Central memory CD4-positive, alpha-beta T cell (primary cell): ENCODE results near the gene ZPLD1.

ENCODE experiments used
- DNase-seq: peaks from one replicate; pipeline ENCODE4 v3.0.0; 2022
- total RNA-seq, 3 experiments: gene quantifications; one replicate each; lab custom pipeline; 2026; lab: John Stamatoyannopoulos, UW

ZPLD1 gene
- 0 reads per million in 3 experiments for total RNA-seq

DNA sequence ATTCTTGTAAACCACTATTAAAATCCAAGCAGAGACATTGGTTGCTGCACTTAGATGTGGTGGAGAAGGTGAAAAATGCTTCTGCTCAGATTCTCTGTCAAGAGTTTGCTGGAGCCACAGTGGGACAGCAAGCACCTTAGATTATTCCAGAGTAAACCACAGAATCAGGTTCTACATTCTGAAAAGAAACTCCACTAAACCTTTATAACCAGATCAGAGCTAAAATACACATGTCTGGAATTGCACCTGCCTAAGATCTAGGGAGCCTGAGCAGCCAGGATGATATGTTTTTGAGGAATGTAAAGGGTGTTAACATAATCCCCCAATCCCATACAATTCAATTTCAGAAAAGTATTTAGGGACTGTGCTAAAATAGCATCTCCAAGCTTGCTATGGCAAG lies at the start of gene ZPLD1:
ZPLD1 (plus strand) TSS at position 301 of the 400 bp plus-strand sequence. CDS start 3,473 bp downstream, outside the sequence.
- DNase-seq, result no peak

DNA sequence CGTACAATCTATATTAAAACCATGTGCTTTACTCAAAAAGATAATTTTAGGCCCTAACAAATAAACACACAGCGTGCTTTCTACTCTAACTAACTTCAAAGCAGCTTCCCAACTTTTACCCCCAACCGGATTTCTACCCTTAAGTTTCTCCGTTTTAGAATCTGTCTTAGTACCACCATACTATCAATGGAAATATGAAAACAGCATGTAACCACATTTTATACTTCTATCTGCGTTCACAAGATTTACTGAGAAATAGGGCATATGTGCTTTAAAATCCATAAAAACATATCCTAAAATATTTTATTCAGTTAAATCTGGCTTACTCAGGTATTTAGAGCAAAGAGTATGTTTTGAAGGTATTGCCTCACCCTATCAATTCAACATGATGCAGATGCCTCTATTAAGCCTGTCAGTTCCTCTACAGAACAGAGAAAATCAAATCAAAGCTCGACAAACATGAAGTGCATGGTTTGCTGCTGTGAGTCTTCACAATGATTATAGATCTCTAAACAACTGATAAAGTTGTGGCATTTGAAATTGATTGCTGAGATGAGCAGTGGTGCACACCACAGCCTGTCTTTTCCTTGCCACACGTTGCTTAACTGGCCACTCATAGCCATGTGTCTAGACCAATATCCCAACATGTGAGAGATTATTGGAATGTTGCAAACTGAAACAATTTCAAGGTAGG lies 44.5 kb upstream of the ZPLD1 start:
- DNase-seq, result no peak

DNA sequence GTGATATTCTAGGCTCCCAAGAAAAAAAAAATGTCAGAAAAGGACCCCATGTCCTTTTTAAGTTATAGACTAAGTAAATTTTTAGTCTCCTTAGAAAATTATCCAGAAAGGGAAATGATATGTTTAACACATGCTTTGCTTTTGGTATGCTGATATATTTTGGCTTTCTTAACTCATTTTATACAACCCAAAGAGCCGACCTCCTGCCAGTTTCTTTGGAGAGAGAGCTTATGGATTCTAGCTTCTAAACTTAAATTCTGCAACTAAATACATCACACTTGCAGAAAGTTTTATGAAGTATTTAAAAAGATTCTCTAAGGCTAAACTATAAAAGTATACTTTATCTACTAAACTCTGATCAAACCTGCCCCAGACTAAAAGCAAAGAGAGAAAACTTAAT lies 43.9 kb upstream of the ZPLD1 start:
- no peak for DNase-seq

DNA sequence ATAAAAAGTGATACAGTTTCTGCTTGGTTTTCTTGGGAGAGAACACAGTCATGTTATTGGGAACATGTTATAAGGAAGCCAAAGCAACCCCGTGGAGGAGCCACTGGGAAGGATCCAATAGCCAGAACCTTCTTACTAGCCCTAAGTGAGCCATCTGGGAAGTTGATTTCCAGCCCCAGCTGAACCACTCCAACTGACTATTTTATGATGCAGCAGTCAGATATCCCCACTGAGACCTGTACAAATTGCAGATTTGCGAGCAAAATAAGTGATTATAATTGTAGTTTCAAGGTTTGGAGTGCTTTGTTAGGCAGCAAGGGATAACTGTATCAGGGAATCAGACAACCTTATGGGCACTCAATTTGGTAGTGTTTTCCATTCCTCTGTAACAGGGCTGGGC lies 43.3 kb upstream of the ZPLD1 start:
- DNase-seq, result no peak

GRCh38 chr3:102394517-102394916 lies 40.3 kb upstream of the ZPLD1 start:
- DNase-seq, result no peak

- DNase-seq, result no peak
These were observed 36.6 kb upstream of the ZPLD1 start for GRCh38 chr3:102398176-102398575.

GRCh38 chr3:102398666-102399065 lies 36.1 kb upstream of the ZPLD1 start:
- DNase-seq, result no peak

- DNase-seq, result no peak
These were observed 34.7 kb upstream of the ZPLD1 start for GRCh38 chr3:102400142-102400541.

DNA sequence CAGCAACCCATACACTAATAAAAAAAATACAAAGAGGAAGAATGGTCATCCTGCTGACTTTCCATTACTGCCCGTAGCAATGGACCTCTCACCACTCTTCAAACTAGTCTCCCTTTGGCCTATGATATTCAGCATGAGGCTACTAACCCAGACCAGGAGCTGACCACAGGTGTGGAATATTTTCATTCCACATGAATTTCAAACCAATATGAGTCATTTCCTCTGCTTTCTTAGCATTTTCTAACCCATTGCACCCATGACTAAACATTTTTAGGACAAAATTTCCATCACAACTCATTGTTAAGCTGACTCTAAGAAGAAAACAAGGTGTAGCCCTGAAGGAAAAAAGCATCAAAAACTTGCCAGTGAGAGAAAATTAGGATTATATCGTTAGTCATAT lies 34.0 kb upstream of the ZPLD1 start:
- DNase-seq, result no peak

DNA sequence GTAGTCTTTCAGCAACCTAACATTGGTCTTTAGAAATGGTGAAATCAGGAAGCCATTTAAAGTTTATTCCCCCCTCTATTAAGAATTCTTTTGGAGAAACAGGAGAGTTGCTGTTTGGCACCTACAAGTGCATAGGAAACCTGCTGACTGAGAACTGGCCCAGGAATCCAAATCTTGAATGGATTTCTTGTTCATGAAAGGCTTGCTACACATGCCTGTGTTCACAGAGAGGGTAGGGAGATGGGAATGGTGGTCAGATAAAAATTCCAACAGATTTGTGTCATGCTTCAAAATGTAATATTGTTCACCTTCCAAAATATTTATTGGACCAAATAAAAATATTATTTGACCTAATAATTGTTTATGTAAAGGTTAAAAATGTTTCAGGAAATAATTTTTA lies 24.2 kb upstream of the ZPLD1 start:
- no peak for DNase-seq

GRCh38 chr3:102415553-102415952 lies 19.3 kb upstream of the ZPLD1 start:
- DNase-seq, result no peak

GRCh38 chr3:102419786-102420185 lies 15.0 kb upstream of the ZPLD1 start:
- no peak for DNase-seq

- no peak for DNase-seq
These were observed 7.0 kb downstream of the ZPLD1 start for GRCh38 chr3:102441832-102442231.

DNA sequence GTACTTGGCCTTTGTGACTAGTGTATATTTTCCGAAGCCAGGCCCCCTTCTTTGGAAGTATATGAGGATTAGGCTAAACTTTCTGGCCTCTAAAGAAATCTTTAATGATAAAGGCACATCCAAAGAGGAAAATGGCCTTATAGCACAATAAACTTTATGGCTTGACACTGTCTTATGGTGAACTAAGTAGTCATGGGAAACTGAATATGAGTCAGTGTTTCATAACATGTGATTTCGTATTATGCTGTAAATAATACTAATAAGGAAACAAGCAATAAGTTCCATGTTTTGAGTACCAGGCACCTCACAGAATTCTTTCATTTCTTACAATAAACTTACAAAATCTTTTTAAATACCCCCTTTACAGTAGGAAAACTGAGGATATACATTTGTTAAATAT lies 8.2 kb downstream of the ZPLD1 start:
- no peak for DNase-seq

DNA sequence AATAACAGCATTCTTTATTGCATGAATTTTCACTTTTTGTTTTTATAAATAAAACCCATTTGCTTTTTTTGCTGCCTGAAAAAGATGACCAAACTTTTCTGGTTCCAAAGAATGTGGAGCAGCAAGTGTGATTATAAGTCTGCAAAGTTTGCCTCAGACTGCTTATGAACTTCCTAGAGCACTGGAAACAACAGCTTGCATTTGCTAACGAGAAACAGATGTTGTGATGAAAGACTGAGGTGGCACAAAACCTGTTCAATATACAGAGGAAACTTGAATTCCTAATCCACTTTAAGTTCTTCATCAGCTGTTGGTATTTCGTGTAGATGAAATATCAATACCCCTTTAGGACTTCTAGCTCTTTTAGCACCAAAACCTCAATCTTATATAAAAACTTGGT lies 9.3 kb downstream of the ZPLD1 start:
- DNase-seq, result no peak

DNA sequence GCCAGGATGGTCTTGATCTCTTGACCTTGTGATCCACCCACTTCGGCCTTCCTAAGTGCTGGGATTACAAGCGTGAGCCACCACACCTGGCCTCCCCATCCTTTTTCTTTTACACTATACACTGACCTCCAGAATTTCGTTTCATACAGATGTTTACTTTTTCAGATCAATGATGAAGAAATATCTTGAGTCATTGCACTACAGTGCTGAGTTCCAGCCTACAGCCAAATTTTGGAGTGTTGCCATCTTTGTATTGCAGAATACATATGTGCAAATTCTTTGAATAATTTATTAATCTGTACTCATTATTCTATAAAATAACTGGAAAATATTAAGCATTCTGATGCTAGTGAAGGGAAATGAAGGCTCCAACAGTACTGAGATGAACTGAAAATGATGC lies 12.5 kb downstream of the ZPLD1 start:
- no peak for DNase-seq

DNA sequence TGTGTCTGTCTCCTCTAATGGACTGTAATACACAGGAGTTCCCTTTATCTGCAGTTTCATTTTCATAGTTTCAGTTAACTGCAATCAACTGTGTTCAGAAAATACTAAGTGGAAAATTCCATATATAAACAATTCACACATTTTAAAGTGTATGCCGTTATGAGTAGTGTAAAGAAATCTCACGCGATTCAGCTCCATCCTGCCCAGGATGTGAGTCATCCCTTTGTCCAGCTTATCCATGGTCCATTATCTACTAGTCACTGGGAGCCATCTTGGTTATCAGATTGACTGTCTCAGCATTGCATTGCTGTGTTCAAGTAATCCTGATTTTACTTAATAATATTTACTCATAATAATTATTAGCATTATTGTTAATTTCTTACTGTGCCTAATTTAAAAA lies 14.5 kb downstream of the ZPLD1 start:
- no peak for DNase-seq

DNA sequence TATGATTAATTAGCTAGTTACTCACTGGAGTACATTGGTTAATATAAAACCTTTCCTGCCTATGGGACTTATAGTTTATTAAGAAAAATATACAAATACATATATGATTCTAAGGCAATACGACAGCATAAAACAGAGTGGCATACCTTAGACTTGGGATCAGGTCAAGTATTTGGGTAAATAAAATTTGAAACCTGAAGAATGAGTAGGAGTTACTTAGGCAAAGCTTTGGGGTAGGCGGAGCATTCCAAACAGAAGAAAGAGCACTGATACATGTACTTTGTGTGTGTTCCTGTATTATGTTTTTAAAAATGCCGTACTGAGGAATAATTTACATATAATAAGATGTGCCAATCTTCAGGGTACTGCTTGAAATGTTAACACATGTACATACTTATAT lies 15.1 kb downstream of the ZPLD1 start:
- DNase-seq, result no peak

DNA sequence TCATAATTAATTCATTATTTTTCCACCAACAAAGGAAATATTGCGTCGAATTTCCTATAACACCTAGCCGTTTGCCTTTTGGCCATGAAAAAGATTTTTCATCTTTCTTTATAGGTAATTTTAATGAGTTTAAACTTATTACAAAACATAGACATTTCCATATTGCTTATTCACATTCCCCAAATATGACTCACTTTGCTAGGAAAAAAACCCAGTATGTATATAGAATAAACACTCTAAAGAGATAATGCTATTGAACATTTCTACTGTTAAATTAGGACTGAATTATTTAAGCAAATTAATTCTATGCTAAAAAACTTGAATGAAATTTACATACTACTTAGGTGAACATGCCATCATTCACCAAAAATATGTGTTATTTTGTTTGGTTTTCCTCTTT lies 16.2 kb downstream of the ZPLD1 start:
- no peak for DNase-seq

- DNase-seq, result no peak
These were observed 16.7 kb downstream of the ZPLD1 start for GRCh38 chr3:102451543-102451942.

DNA sequence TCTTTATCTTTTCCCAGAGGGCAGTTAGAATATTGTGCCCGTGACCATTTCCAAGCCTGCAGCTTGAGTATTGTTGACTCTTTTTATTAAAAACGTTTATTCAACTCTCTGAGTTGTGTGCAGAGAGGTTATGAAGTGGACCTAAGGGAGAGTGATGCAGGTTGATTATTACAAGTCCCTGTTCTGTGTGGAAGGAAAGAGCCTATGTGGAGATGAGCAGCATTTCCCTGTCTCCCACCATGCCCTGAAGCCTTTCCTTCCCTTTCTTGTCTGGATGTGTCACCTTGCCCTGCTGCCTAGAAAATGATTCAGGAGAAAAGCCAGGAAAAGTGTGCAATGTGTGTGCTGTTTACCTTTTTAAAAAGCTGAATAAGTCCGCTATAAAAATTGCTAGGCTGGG lies 19.4 kb downstream of the ZPLD1 start:
- DNase-seq, result no peak

DNA sequence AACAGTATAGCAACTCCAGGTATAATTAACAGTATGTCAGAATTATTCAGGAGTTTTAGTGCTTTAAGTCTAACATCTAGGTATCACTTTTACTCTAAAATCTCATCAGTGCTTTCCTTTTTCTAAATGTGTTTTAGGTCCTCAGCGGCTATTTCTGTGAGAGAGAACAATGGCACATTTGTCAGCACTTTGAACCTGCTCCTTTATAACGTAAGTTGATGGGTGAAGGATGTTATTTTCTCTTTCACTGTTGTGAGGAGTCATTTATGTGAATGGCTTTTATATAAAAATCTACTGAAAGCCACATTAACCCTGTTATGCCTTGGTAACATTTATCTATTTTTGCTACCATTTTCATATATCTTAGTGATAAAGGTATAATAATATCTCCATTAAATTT lies 22.8 kb downstream of the ZPLD1 start:
- DNase-seq, result no peak

DNA sequence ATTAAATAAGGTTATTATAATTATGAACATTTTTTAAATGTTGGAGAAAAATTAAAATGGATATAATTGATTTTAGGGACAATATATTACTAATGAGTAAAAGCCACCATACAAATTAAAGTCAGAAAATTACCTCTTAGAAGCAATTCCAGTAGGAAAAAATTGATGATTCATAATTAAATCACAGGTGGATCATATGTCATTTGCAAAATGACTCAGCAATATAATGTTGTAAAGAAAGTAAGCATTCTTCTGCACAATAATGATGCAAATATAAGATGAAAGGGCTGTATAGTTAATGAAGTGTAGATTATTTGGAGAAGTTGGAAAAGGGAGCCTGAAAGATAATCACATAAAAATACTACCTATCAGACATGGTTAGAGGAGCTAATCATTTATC lies 25.8 kb downstream of the ZPLD1 start:
- DNase-seq, result no peak

DNA sequence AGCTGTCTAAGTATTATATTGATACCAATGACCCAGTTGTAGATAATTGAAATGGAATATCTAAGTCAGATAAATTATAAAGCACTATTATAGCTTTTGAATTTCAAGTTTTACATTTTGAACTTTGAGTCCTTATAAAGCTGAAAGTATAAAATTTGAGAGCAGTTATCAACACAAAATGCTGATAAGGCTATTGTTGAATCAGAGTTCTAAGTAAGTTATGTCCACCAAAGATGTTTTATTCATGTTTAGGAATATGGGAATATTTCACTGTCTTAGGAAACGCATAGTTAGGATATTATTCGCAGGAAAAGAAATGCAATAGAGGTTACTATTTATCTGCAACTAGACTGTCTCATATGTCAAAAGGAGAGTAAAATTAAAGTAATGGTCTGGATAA lies 29.4 kb downstream of the ZPLD1 start:
- DNase-seq, result no peak

DNA sequence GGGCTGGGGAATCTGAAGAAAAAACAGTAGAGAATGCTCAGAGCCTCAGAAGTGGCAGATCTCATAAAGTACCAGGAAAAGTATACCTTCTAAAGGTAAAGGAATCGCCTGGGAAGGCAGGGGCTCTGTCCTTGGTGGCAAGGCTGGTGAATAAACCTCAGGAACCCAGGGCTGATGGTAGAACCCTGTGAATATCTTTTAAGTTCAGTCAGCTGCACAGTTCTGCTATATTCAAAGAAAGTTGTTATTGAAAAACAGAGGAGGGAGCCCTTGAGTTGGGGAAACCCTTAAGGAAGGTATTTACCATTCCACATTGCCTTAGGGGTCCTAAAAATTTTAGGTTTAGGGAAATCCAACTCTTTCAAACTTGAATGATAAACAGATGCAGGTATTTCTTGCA lies 31.2 kb downstream of the ZPLD1 start:
- no peak for DNase-seq
